B cell (primary cell): ENCODE measurements around the gene L3MBTL4. TPM values are rescaled to one million over a fixed set of nuclear protein-coding genes. Genes with fewer than 3 reads are reported as not detected.

Experiments used
- ATAC-seq: fragments of 200-7000 bp; cut with Tn5 transposase; one replicate; pipeline ENCODE4 v1.10.0; 2021; ENCODE audit warnings: low read depth, mild to moderate bottlenecking, moderate number of reproducible peaks, moderate library complexity
- CTCF ChIA-PET: fragments of 350-600 bp; sonication (Branson Sonifier 250); formaldehyde crosslinking; loops from one replicate; lab custom pipeline; 2021; ENCODE audit warnings: antibody characterized with exemption, inconsistent platforms; lab: Charles Lee
- POLR2A ChIA-PET: fragments of 350-600 bp; sonication (Branson Sonifier 250); formaldehyde crosslinking; loops from one replicate; lab custom pipeline; 2021; ENCODE audit warnings: antibody characterized with exemption; lab: Charles Lee
- DNase-seq: peaks from one replicate; pipeline ENCODE4 v3.0.0; 2013
- H2AFZ ChIP-seq: 2 replicates; pipeline ENCODE4 v1.6.1; 2012; ENCODE audit warnings: mild to moderate bottlenecking, low read depth, low read length; ENCODE audit not compliant: insufficient read depth, poor library complexity, severe bottlenecking
- H3K27ac ChIP-seq, 2 donors: 1 replicate in 1 of 2; 2 replicates in 1 of 2; pipeline ENCODE4 v1.5.1; 2012 to 2013; ENCODE audit warnings: low read length in 2 of 2, mild to moderate bottlenecking in 2 of 2, moderate library complexity in 1 of 2
- H3K27me3 ChIP-seq, 4 experiments: fragments of 200-600 bp in 1 of 4; sonication (generic) in 1 of 4; replicated peaks in 1 of 4; 1 replicate in 2 of 4; 2 replicates in 2 of 4; pipeline versions ENCODE4 v1.6.1 to v1.7.0; 2013 to 2016; ENCODE audit warnings: low read length in 3 of 4, mild to moderate bottlenecking in 2 of 4, mixed read lengths in 1 of 4, moderate library complexity in 1 of 4; ENCODE audit not compliant: insufficient read depth in 4 of 4, control insufficient read depth in 3 of 4; ENCODE audit errors: control extremely low read depth in 1 of 4
- H3K36me3 ChIP-seq, 2 experiments: replicated peaks in 1 of 2; 1 replicate in 1 of 2; 2 replicates in 1 of 2; pipeline versions ENCODE4 v1.6.1 to v1.7.1; 2013; ENCODE audit warnings: low read length in 1 of 2; ENCODE audit not compliant: insufficient read depth in 2 of 2, control insufficient read depth in 1 of 2; ENCODE audit errors: control extremely low read depth in 1 of 2, extremely low read depth in 1 of 2
- H3K4me1 ChIP-seq, 2 donors: fragments of 200-600 bp in 1 of 2; sonication (generic) in 1 of 2; 1 replicate in 1 of 2; 2 replicates in 1 of 2; pipeline versions ENCODE4 v1.5.1 to v1.6.1; 2013 to 2017; ENCODE audit warnings: low read length in 2 of 2; ENCODE audit not compliant: control insufficient read depth in 2 of 2, insufficient read depth in 2 of 2
- H3K4me2 ChIP-seq: replicated peaks from 2 replicates; pipeline ENCODE3; 2012; ENCODE audit warnings: mild to moderate bottlenecking, low read depth, low read length; ENCODE audit not compliant: poor library complexity, severe bottlenecking
- H3K4me3 ChIP-seq, 5 experiments: fragments of 200-600 bp in 1 of 5; sonication (generic) in 1 of 5; 1 replicate in 3 of 5; 2 replicates in 2 of 5; pipeline versions ENCODE4 v1.5.1 to v1.7.0; 2011 to 2016; ENCODE audit warnings: low read length in 4 of 5, mild to moderate bottlenecking in 4 of 5, low read depth in 2 of 5, control low read depth in 1 of 5, moderate library complexity in 1 of 5; ENCODE audit not compliant: insufficient read depth in 1 of 5; ENCODE audit errors: control extremely low read depth in 1 of 5, extremely low read depth in 1 of 5
- H3K79me2 ChIP-seq: fragments of 200-600 bp; sonication (generic); one replicate; pipeline ENCODE4 v1.6.0; 2016; ENCODE audit warnings: low read length; ENCODE audit not compliant: control insufficient read depth, insufficient read depth
- H3K9ac ChIP-seq: fragments of 200-600 bp; sonication (generic); 2 replicates; pipeline ENCODE4 v1.6.1; 2017; ENCODE audit warnings: mild to moderate bottlenecking, low read length, moderate library complexity
- H3K9me3 ChIP-seq, 3 donors: one replicate each; pipeline versions ENCODE4 v1.6.1 to v1.7.1; 2013; ENCODE audit warnings: low read length in 2 of 3; ENCODE audit not compliant: control insufficient read depth in 2 of 3, insufficient read depth in 1 of 3; ENCODE audit errors: control extremely low read depth in 1 of 3
- H4K20me1 ChIP-seq: 2 replicates; pipeline ENCODE4 v1.6.0; 2012; ENCODE audit warnings: mild to moderate bottlenecking, low read length; ENCODE audit not compliant: insufficient read depth, control insufficient read depth, poor library complexity, severe bottlenecking
- H3K27ac Mint-ChIP-seq: one replicate; pipeline ENCODE4 v1.8.0; 2021; ENCODE audit warnings: mixed read lengths
- H3K27me3 Mint-ChIP-seq: one replicate; pipeline ENCODE4 v1.8.0; 2021; ENCODE audit warnings: mixed read lengths
- H3K4me1 Mint-ChIP-seq: one replicate; pipeline ENCODE4 v1.8.0; 2021; ENCODE audit warnings: mixed read lengths
- H3K4me3 Mint-ChIP-seq: one replicate; pipeline ENCODE4 v1.8.0; 2021; ENCODE audit warnings: mixed read lengths
- H3K9me3 Mint-ChIP-seq: one replicate; pipeline ENCODE4 v1.8.0; 2022; ENCODE audit warnings: mixed read lengths; ENCODE audit not compliant: insufficient read depth
- CTCF ChIP-seq: fragments of 200-600 bp; IDR thresholded peaks from one replicate; pipeline ENCODE4 v1.8.0; 2022; ENCODE audit warnings: antibody characterized with exemption, mild to moderate bottlenecking
- EZH2 ChIP-seq: IDR thresholded peaks from 2 replicates; pipeline ENCODE4 v1.6.1; 2012; ENCODE audit warnings: borderline replicate concordance, low read depth, mild to moderate bottlenecking, moderate library complexity, low read length; ENCODE audit not compliant: insufficient read depth, poor library complexity, severe bottlenecking
- WGBS: methylation state at CpG from one replicate; pipeline ENCODE4 v1.1.5; 2013; ENCODE audit warnings: missing lambda C conversion rate; ENCODE audit not compliant: insufficient coverage; 5-methylcytosine and 5-hydroxymethylcytosine counted together
- intact Hi-C: fragments of 100-400 bp; cut with micrococcal nuclease; formaldehyde crosslinking; loops from one replicate; pipeline ENCODE4 v1.10.0; 2022
- polyA plus RNA-seq: library from polyadenylated mRNA; depleted of rRNA; stranded (reverse); fragments of >200 nt; gene quantifications from 2 replicates; pipeline ENCODE4 v1.2.3, GENCODE V29; 2012
- total RNA-seq, 2 donors: library from RNA; stranded (reverse); fragments of 120-200 nt in 1 of 2; gene quantifications; 1 replicate in 1 of 2; 2 replicates in 1 of 2; pipeline versions ENCODE4 v1.2.3 to v1.2.4, GENCODE V29; 2013 to 2022

The L3MBTL4 gene
- total and polyA plus RNA-seq, 2 donors (not counting 1 experiment from before 2014, with no cell fraction given), result 3.0 to 11.9 TPM

DNA sequence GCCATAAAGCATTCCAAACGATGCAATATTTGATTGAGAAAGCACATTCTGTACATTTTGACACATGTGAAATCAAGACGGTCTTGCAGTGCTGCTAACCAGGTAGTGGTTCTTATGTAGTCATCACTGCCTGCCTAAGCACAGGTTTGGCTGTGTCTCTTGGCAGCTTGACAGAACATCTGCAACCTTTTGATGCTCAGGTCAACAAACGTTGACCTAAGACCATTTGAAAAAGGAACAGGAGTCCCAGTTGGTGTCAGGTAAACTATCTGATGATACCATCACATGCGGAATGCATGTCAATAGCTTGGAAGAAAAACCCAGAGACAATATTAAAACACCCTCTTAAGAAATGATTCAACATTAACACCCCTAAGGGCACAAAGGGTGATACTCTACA is 80.7 kb downstream of the L3MBTL4 start:
- no peak for TF ChIP-seq EZH2
- no peak for TF ChIP-seq CTCF
- Histone ChIP-seq H2AFZ (no peak overlapping the region), H3K36me3 (no peaks in the 10 kb centered on the region), H3K4me1 (no peaks in the 10 kb centered on the region), H3K9ac (no peak overlapping the region), H4K20me1 (no peaks in the 10 kb centered on the region), H3K27ac (no peak overlapping the region), H3K4me2 (no peak overlapping the region), H3K4me3 (no peak overlapping the region), H3K79me2 (peaks cover 12% of the 10 kb centered on the region), H3K27me3 (no peaks in the 10 kb centered on the region), H3K9me3 (peaks cover 0 to 10% (median 4%) of the 10 kb centered on the region in 3 donors)
- intact Hi-C loops, result no loop called here
- DNase-seq, result no peak
- H3K4me3 Mint-ChIP-seq, result no peak overlapping the region
- ChIA-PET POLR2A (no interaction called here), CTCF (no interaction called here)
- no peak overlapping the region for H3K27ac Mint-ChIP-seq
- no peak for ATAC-seq
- WGBS, result 91% methylated on average over 3 of the region's 4 CpGs
- H3K9me3 Mint-ChIP-seq, result peaks cover 8% of the 10 kb centered on the region
- no peaks in the 10 kb centered on the region for H3K4me1 Mint-ChIP-seq
- H3K27me3 Mint-ChIP-seq, result no peaks in the 10 kb centered on the region

- CTCF ChIA-PET, result interaction anchor here (0.7 kb wide), 1 partner anchor 18 kb away, joined by 3 read pairs; no protein-coding TSS in a partner anchor
- Mint-ChIP-seq H3K9me3 (peaks cover 8% of the 10 kb centered on the region), H3K4me1 (peaks cover 9% of the 10 kb centered on the region), H3K4me3 (no peak overlapping the region), H3K27me3 (no peaks in the 10 kb centered on the region), H3K27ac (no peak overlapping the region)
- intact Hi-C loops, result no loop called here
- H3K9ac ChIP-seq, result no peak overlapping the region
- no peak for ATAC-seq
- no peak overlapping the region for H3K27ac ChIP-seq
- WGBS, result 100% methylated on average over 1 of the region's 2 CpGs
- peaks cover 12% of the 10 kb centered on the region for H3K79me2 ChIP-seq
- no peak overlapping the region for H3K4me3 ChIP-seq
- H3K36me3 ChIP-seq, result no peaks in the 10 kb centered on the region
- no peaks in the 10 kb centered on the region for H3K4me1 ChIP-seq
- H3K9me3 ChIP-seq, result peaks cover 0 to 10% (median 0%) of the 10 kb centered on the region in 3 donors
- no peaks in the 10 kb centered on the region for H4K20me1 ChIP-seq
- H3K4me2 ChIP-seq, result no peak overlapping the region
- no peak for DNase-seq
- H2AFZ ChIP-seq, result no peak overlapping the region
- no peaks in the 10 kb centered on the region for H3K27me3 ChIP-seq
- POLR2A ChIA-PET, result no interaction called here
- TF ChIP-seq EZH2, result no peak
- no peak for TF ChIP-seq CTCF
Observed at GRCh38 chr18:6331872-6332271, 82.8 kb downstream of the L3MBTL4 start.
